Transverse colon (tissue), 4 donors: ENCODE data around the gene NCOA3.

ENCODE experiments used
- CTCF ChIP-seq, 5 experiments: fragments of 200-600 bp in 3 of 5; fragments of 450-650 bp in 2 of 5; sonication (generic) in 3 of 5; IDR thresholded peaks; 1 replicate in 2 of 5; 2 replicates in 3 of 5; pipeline ENCODE4 v1.5.1; 2016 to 2017; ENCODE audit warnings: antibody characterized with exemption in 5 of 5, inconsistent platforms in 3 of 5, mild to moderate bottlenecking in 2 of 5, moderate library complexity in 1 of 5
- EP300 ChIP-seq: sonication (generic); formaldehyde crosslinking; IDR thresholded peaks from one replicate; pipeline ENCODE4 v1.6.1; 2017; ENCODE audit warnings: antibody characterized with exemption, low read depth
- POLR2A ChIP-seq: fragments of 450-650 bp; IDR thresholded peaks from one replicate; pipeline ENCODE4 v1.6.1; 2016; ENCODE audit warnings: antibody characterized with exemption, mild to moderate bottlenecking, moderate library complexity
- POLR2AphosphoS5 ChIP-seq, 3 donors: sonication (generic); formaldehyde crosslinking; IDR thresholded peaks; one replicate each; pipeline ENCODE4 v1.6.1; 2016; ENCODE audit warnings: antibody characterized with exemption in 3 of 3

- TF ChIP-seq CTCF (IDR thresholded peaks at IDR 0.05) (no peak), POLR2A (no peak), EP300 (no peak), POLR2AphosphoS5 (IDR thresholded peaks at IDR 0.05) (no peak)
Measured at GRCh38 chr20:47706345-47706744, 204.7 kb downstream of the NCOA3 start.
